HG02938 (cell line): ENCODE data around the gene CCDC43.
"Not testable (repeated sequence)": the region's sequence is repeated elsewhere in the genome, so short reads cannot be mapped to it uniquely, and the experiment has no call there.

Experiments
- ATAC-seq: cut with Tn5 transposase; IDR thresholded peaks from one replicate; pipeline ENCODE4 v1.9.1; 2021; ENCODE audit warnings: mild to moderate bottlenecking, moderate library complexity; ENCODE audit not compliant: unreplicated experiment

The CCDC43 gene

DNA sequence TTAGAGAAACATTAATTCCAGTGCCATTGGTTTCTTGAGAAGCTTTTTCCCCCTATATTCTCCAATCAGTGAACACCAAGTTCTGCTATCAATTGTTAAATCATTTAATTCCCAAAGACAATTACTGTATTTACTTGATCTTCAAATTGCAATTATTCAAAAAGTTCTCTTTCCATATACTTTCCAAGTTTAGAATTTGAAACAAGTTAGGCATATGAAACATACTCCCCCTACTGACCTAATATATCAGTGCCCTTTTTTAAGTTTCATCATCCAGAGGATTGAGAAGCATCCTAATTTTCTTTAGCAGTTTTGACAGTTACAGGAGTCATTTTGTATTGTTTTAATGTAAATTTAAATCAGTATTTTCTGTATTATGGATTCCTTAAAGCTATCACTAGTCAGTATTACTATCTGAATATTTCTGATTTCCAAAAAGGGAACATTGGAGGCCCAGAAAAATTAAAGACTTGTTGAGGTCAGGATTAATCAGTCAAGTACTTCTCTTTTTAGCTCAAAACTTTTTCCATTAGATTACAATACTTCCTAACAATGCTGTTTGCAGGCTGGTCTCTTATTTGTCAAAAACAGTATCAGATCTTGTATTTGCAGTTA lies 17.0 kb downstream of the CCDC43 start:
- no peak for ATAC-seq

DNA sequence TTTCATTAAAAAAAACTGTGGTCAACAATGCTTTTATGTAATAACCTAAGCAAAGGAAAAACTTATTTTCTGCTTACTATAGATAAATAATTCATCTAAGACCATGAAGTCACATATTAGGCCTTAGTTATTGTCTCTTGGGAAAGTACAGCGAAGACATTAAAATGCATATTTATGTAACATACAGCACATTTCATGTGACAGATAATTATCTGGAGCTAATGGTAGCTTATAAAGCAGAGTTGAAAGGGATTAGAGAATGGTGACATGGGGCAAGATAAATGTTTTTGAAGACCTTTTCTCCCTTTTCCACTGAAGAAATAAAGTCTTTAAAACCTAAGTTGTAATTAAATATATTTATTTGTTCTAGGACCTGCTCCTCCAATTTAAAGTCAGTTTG lies 23.6 kb downstream of the CCDC43 start:
- ATAC-seq: no peak

DNA sequence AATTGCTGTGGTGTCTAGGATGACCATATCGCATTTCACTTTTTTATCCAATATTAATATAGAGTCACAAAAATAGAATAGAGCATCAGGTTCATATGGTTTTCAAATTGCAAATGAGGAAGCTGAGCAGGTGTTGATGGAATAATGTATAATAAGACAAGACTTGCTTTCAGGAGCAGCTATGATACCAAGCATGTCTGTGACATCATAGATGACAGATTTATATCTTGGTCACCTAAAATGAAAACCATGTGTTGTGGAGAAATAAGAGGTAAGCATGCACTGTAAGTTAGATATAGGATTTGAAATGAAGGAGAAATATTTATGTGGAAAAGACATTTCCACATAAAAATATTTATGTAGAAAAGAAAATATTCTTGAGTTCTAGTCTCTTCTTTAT lies 24.7 kb downstream of the CCDC43 start:
- no peak for ATAC-seq

DNA sequence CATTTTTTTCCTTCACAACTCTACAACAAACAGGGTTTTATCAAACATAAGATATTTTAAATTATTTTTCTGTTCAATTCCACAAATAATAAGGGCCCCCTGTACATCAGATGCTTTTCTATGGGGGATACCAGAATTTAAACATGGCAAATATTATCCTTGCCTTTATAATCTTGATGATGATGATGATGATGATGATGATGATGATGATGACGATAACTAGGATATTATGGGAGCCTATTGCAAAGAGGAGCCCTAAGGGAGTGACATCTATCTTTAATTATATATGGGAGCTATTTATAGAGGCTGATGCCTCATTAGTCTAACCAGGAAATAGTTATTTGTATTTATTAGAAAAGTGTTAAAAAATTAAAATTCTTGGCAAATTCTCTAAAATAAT lies 26.5 kb downstream of the CCDC43 start:
- ATAC-seq: no peak

DNA sequence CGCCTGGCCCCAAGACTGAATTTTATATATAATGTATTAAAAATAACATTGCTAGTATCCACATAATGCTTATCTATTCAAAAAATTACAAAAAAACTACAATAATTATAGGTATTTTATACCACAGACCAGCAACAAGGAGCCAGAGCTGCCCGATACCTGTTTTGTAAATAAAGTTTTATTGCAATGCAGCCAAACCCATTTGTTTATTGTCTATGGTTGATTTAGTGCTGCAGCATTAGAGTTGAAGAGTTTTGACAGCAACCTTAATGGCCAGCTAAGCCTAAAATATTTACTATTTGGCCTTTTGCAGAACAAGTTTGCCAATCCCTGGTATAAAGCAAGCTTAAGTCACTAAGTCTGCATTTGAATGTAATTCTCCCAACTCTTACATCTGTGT lies 27.7 kb downstream of the CCDC43 start:
- ATAC-seq: no peak

DNA sequence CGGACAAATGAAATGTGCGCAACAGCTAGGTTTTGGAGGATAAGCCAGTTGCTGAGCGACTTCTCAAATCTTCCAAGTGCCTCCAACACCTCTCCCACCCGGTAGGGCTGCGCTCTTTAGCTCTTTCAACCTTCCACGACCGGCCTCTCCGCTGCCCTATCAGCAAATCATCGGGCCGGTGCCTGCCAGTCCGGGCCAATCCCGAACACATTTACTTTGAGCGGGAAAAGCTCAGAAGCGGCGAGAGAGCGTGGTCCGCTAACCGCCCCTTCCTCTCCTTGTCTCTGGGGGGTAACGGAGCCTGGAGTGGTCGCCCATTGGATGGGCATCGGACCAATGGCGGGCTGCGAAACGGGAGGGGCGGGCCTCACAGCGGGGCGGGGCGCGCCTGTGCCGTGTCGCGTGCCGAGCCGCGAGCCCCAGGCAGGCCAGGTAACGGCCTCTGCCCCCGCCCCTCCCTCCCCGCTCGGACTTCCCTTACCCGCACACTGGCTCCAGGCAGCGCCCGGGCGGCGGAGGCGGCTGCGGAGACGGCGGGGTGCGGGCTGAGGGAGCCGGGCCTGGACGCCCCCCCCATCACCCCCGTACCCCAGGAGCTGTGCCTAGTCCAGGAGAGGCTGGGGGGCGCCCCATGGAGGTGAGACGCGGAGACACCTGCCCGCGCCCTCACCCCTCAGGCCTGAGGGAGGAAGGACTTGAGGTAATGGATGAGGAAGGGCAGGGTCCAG lies 33.4 kb downstream of the CCDC43 start, which contains the start of gene MEIOC:
MEIOC (plus strand) TSS at position 486 of the 728 bp plus-strand sequence; CDS start at position 632, 146 bp downstream.
- ATAC-seq: no peak

DNA sequence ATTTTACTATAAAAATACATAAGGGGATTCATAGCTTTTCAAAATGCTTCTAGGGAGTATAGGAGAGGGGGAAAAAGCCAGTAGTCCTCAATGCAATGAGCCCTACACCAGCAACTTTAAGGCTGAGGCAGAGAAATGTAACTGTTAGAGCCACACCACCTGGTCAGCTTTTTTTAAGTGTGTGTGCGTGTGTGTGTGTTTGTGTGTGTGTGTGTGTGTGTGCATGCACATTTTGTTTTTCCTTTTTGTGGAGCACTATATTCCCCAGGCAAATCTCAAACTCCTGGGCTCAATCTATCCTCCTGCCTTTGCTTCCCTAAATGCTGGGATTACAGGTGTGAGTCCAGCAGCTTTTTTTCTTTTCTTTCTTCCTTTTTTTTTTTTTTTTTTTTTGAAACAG lies 35.6 kb downstream of the CCDC43 start:
- no peak for ATAC-seq

DNA sequence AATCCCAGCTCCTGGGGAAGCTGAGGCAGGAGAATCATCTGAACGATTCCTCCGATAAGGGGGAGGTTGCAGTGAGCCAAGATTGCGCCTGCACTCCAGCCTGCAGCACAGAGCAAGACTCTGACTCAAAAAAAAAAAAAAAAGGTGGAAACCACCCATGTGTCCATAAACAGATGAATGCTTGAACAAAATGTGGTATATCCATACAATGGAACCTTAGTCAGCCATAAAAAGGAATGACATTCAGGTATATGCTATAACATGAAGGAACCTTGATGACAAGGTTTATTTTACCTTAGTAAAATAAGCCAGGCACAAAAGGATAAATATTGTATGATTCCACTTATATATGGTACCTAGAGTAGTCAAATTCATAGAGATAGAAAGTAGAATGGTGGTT lies 36.2 kb downstream of the CCDC43 start:
- ATAC-seq: no peak

DNA sequence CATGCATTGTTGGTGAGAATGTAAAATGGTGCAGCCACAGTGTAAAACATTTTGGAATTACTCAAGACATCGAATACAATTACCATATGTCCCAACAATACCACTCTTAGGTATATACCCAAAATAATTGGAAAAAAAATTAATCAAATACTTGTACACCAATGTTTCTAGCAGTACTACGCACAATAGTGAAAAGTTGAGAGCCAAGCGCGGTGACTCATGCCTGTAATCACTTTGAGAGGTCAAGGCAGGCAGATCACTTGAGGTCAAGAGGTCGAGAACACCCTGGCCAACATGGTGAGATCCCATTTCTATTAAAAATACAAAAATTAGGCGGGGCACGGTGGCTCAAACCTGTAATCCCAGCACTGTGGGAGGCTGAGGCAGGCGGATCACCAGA lies 36.8 kb downstream of the CCDC43 start:
- ATAC-seq: no peak

DNA sequence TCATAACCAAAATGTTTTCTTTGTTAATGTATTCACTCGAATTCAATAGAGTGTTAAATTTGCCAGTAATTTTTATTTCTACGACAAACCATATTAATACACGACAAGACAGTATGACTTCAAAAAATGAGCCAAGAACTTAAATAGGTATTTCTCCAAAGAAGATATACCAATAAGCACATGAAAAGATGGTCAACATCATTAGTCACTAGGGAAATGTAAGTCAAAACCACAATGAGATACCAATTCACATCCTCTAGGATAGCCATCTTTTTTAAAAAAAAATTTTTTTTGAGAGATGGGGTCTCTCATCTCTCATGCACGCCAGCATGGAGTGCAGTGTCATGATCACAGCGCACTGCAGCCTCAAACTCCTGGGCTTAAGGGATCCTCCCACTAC lies 38.3 kb downstream of the CCDC43 start:
- no peak for ATAC-seq

DNA sequence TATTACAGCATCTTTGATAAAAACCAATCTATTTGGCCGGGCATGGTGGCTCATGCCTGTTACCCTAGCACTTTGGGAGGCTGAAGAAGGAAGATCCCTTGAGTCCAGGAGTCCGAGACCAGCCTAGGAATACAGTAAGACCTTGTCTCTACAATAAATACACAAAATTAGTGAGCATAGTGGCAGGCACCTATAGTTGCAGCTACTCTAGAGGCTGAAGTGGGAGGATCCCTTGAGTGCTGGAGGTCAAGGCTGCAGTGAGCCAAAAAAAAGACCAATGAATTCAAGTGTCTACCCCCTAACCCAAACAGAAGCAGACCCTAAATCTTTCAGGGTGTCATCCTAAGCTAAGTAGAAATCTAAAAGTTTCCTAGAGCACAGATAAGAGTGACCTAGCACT lies 40.6 kb downstream of the CCDC43 start:
- no peak for ATAC-seq

DNA sequence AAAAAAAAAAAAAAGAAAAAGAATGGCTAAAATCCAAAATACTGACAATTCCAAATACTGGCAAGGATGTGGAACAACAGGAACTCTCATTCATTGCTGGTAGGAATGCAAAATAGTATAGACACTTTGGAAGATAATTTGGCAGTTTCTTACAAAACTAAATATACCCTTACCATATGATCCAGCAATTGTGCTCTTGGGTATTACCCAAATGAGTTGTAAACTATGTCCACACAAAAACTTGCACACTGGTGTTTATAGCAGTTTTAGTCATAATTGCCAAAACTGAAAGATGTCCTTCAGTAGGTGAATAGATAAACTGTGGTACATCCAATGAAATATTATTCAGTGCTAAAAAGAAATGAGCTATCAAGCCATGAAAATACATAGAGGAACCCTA lies 41.8 kb downstream of the CCDC43 start:
- ATAC-seq: no peak

DNA sequence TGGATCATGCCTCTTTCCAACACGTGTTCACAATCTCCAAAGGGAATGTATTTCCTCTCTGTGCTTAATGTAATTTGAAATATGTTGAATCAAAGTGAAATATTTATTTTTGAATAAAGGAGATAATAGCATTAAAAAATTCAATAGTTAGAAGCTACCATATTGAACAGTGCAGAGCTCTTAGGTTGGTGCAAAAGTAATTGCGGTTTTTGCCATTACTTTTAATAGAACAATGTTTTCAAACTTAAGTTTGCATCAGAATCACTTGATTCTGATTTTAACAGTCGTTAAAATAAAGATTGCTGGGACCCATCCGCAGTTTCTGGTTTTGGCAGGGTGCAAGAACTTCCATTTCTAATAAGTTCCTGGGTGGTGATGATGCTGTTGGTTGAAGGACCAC lies 43.3 kb downstream of the CCDC43 start:
- ATAC-seq: no peak

DNA sequence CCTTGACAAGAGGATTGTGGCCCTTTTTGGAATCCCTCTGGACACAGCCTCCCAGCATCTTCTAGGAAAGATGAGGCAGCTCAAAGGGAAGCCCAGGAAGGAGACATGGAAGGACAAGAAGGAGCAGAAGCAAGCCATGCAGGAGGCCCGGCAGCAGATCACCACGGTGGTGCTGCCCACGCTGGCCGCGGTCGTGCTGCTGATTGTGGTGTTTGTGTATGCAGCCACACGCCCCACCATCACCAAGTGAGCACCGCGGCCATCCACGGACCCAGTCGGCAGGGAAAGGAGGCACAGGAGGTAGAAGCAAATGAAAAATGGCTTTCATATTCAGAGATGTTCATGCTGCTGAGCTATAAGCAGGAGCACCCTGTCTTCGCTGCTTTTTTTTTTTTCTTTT lies 44.2 kb downstream of the CCDC43 start:
- ATAC-seq: no peak

DNA sequence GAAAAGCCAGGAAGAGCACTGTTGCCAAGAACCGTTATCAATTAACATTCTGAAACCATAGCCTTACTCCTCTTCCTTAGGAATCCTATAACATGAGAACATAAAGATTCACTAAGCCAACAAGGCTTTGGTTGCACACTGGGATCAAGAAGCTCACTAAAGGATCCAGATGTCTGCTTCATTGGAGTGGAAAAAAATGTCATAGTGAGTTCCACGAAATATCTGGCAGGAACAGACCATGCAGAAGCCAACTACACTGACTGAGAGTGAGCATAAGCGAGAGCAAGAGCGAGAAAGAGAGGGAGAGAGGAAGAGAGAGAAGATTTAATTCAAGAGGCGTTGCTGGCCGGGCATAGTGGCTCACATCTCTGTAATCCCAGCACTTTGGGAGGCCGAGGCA lies 46.7 kb downstream of the CCDC43 start:
- no peak for ATAC-seq

DNA sequence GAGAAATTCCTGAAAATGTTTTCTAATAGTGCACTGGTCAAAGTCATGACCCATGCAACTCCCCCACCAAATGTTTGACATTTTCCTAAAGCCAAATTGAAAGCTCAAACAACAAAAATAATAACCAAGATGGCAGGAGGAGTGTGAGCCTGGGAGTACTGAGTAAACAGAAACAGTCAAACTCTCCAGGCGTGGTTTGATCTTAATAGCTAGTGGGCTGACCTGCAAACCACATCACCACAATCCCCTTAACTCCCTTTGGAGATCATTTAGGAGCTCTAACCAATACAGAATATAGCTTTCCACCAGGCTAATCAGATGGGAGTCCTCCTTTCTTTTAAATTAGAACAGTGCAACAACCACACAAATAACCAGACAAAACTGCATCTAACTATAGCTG lies 52.5 kb downstream of the CCDC43 start:
- ATAC-seq: no peak

DNA sequence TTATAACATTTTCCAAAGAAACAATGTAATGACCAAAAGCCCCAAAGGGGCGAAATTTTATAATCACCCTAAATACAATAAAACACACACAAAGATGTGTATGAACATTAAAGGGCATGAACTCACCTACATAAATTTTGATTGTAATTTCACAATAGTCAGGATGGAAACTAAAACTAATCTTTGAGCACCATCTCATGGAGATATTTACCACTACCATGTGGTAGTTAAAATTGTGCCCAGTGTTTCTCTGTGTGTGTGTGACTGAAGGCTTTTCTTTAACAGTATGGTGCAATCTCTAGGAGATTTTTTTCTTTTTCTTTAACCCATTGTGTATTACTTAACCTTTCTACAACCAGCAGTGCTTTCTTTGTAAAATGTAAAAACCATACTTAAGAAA lies 53.0 kb downstream of the CCDC43 start:
- no peak for ATAC-seq

DNA sequence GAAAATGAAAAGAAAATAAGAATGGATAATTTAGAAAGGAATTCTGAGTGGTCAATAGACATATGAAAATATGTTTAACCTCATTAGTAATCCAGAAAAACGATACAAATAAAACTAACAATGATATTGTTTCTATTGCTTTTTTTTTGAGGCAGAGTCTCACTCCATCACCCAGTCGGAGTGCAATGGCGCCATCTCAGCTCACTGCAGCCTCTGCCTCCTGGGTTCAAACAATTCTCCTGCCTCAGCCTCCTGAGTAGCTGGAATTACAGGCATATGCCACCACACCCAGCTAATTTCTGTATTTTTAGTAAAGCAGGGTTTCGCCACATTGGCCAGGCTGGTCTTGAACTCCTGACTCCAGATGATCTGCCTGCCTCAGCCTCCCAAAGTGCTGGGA lies 55.2 kb downstream of the CCDC43 start:
- not testable (repeated sequence) for ATAC-seq

DNA sequence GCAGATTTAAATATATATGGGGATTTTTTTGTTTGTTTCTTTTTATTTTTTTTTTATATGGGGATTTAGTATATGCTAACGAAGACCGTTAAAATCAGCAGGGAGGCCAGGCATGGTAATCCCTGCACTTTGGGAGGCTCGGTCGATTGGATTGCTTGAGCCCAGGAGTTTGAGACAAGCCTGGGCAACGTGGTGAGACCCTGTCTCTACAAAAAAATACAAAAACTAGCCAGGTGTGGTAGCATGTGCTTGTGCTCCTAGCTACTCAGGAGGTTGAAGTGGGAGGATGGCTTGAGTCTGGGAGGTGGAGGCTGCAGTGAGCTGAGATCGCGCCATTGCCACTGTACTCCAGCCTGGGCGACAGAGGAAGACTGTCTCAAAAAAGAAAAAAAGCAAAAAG lies 55.6 kb downstream of the CCDC43 start:
- ATAC-seq: no peak

DNA sequence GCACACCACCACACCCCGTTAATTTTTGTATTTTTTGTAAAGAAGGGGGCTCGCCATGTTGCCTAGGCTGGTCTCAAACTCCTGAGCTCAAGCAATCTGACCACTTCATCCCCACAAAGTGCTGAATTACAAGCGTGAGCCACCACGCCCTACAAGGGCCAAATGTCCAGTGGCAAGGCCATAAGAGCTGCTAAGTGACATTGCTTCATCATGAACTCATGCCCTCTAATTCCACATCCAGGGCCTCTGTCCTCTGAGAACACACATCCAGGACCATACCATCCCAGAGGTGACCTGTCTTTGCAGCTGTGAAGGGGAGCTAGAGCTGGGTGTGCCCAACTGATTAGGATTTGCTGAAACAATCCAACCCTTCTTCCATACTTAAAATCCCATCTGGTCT lies 58.9 kb downstream of the CCDC43 start:
- ATAC-seq: no peak

DNA sequence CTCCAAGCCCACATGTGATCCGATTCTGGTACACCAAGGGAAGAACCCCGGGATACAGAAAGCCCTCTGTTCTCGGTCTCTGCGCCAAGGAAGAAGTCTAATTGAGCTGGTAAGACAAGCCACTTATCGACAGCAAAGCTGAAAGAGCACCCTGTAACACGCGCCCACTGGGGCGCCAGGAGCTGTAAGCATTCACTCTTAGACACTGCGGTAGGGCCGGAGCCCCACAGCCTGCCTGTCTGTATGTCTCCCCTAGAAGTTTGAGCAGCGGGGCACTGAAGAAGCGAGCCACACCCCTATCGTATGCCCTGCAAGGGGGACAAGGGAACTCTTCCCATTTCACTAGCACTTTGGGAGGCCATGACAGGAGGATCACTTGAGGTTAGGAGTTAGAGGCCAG lies 60.3 kb downstream of the CCDC43 start:
- no peak for ATAC-seq

DNA sequence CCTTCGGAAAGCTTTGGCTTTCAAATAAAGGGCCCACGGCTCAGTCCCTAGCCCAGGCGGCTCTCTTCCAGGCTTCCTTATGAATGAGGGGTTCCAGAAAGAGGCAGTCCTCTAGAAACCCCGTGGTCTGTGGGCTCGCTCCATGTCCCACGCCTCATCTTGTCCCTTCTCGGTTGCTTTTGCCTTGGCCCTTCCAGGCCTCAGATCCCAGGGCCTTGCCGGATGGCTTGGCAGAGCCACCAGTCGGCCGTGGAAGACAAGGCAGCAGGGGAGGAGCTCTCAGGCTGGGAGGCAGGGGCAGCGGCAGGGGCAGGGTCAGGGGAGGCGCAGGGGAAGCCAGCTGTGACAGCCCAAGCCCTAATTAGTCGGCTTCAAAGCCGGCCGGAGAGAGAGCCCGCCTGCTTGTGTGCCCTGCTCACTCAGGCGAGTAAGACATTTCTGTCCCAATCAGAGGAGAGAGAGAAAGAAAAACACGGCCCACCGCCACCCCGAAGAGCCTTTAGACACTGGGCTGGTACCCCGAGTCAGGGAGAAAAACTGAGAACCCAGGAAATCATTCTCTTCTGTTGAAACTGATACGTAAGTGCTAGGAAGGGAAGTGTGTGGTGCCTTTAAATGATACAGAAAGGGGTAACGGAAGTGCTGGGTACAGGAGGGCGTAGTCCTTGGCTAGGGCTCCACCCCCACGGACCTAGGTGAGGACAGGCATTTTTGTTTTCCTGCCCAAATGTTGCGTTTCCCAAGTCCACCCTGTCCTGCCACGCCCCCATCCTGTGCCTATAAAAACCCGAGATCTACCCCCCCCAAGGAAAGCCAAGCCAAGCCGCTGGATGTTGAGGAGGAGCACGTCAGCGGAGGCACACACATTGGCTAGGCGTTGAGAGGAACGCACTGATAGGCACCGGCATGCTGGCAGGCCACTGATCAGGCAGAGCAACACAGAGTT lies 61.1 kb downstream of the CCDC43 start:
- ATAC-seq: no peak
